Measurements from ENCODE around the gene RBM7.

DNA sequence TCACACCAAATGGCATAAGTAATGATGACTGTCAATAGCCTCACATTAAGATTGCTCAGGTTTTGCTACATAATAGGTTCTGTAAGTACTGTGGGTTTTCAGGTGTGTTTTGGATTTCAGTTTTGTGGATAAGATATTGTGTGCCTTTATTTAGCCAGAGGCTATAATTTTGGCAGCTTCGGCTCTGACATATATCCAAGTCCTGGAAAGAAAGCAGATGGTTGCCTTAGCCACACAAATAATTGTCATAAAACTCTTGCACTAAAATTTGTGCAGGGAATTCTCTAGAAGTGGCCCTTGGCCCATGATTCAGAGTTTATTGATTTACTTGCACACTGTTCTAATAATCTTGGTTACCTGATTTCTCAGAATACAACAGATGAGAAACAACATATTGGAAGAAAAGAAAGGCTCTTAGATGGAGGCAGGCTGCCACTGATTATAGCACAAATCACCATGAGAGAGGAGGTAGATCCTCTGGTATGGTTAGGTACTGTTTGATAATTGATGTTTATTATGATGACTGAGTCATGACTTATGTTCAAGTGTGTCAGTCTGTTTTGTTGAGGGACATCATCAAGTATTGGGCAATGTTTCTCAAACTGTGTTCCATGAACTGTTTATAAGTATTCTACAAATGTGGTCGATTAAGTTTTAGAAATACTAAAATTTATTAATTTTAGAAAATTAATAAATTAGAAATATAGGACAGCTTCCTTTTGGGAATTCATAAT lies 48.5 kb downstream of the RBM7 start:
- no peak for TF ChIP-seq CTCF (IDR thresholded peaks at IDR 0.05; ENCODE audit: insufficient read depth, low read length, poor library complexity, severe bottlenecking)
- no peak for TF ChIP-seq EZH2phosphoT487 (conservative IDR thresholded peaks at IDR 0.05; ENCODE audit: low read length)
